ENCODE data around the gene BIRC2.
"Not testable (repeated sequence)": the region's sequence is repeated elsewhere in the genome, so short reads cannot be mapped to it uniquely, and the experiment has no call there.

BIRC2 gene

GRCh38 chr11:102346748-102347461 is at the start of gene BIRC2:
TSS of gene BIRC2 (plus strand) at chr11:102347214. CDS start at chr11:102349855, 2,641 bp downstream.
- DNase-seq: peak; percentile 98

DNA sequence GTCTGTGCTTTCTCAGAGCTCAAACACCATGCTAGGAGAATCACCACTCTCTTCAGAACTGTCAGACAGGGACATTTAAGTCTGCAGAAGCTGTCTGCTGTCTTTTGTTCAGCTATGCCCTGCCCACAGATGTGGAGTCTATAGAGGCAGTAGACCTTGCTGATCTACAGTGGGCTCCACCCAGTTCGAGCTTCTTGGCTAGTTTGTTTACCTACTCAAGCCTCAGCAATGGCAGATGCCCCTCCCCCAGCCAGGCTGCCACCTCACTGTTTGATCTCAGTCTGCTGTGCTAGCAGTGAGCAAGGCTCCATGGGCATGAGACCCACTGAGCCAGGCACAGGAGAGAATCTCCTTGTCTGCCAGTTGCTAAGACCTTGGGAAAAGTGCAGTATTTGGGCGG is 46.2 kb upstream of the BIRC2 start:
- not testable (repeated sequence) for DNase-seq

DNA sequence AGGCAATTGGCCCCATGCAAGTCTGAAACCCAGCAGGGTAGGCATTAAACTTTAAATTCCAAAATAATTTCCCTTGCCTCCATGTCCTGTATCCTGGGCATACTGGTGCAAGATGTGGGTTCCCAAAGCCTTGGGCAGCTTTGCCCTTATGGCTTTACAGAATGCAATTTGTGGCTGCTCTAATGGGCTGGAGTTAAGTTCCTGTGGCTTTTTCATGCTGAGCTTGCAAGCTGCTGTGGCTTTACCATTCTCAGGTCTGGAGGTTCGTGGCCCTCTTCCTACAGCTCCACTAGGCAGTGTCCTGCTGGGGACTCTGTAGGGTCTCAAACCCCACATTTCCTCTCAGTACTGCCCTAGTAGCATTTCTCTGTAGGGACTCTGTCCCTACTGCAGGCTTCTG is 44.8 kb upstream of the BIRC2 start:
- DNase-seq: no peak

DNA sequence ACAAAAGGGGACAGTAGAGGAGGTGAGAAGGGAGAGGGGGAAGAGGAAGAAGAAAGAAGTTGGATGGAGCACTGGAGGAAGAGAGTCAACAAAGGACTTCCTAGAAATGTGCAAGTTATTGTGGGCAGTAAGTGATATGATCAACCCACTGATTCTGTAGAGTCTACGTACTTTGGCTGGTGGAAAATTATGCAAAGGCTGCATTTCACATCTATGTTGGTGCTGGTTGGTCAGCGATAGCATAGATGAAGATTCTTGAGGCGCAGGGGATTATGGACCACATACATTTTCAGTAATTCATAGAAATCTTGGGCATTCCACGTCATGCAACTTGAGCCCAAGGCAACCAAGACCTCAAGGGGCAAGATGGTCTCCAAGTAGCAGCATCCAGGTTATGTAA is 42.3 kb upstream of the BIRC2 start:
- no peak for DNase-seq

DNA sequence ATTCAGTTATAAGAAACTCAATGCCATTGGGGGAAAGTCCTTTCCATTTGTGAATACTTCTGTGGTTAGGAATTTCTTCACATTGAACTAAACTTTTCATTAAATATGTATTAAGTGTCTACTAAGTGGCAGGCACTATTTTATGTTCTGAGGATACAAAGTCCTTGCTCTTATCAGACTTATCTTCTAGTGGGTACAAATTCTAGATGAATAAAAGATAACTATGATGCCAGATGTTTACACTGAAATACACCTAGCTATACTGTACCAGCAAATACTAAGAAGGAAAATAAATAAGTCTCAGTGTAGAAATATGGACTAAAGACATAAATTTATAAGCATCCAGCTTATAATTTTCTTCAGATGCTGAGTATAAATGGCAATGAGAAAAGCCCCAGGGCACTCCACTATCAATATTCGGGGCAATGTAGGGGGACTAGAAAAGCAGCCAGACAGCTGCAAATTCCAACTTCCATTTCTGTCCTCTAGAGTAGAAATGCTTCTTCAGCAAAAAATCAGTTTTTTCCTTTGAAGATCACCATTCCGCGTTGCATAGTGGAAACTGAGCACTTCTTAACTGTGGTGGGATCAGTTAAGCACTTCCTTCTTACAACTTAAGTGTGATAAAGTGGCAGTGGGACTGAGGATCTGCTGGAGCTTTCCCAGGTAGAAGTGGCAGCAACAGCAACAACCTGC is 41.5 kb upstream of the BIRC2 start:
- no peak for DNase-seq

- DNase-seq: no peak
Measured at GRCh38 chr11:102306048-102306597, 40.9 kb upstream of the BIRC2 start.

- DNase-seq: no peak
Measured at GRCh38 chr11:102306817-102307726, 39.9 kb upstream of the BIRC2 start.

DNA sequence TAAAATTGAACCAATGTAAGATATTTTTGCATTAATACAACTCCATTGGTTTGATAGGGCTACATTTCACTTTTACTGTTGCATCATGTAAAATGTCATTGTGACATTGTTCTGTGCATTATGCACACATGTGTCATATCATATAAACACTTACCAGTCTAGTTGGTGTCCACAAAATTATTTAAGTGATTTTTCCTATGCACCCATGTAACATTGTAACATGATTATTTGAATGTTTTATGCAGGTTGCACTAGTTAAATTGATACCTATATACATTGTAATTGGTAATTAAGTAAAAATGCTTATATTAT is 39.3 kb upstream of the BIRC2 start:
- DNase-seq: no peak

DNA sequence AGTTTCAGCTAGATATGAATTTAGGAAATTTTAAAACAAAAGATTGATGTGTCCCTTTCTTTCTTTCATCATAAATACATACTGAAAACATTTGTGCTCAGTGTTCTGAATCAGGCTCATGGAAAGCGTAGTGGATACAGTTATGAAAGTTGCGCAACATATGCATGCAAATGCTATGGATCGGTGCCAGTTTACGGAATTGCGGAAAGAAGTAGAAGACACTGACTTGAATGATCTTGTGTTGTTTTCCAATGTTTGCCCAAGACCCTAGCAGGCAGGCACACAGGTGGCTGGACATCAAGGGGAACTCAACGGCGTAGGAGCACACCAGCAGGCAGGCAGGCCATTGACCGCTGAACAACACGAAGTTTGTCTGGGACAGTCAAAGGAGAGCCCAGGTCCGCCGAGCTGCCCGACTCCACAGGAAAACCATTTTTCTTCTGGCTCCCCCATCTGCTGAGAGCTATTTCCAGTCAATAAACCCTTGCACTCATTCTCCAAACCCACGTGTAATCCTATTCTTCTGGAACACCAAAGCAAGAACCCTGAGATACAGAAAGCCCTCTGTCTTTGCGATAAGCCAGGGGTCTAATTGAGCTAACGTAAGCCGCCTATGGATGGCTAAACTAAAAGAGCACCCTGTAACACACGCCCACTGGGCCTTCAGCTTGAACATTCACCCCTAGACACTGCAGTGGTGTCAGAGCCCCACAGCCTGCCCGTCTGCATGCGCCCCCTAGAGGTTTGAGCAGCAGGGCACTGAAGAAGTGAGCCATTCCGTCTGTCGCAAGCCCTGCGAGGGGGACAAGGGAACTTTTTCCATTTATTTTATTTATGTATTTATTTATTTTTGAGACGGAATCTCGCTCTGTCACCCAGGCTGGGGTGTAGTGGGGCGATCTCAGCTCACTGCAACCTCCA is 37.1 kb upstream of the BIRC2 start:
- DNase-seq: no peak

GRCh38 chr11:102312667-102313066 is 34.3 kb upstream of the BIRC2 start:
- no peak for DNase-seq

DNA sequence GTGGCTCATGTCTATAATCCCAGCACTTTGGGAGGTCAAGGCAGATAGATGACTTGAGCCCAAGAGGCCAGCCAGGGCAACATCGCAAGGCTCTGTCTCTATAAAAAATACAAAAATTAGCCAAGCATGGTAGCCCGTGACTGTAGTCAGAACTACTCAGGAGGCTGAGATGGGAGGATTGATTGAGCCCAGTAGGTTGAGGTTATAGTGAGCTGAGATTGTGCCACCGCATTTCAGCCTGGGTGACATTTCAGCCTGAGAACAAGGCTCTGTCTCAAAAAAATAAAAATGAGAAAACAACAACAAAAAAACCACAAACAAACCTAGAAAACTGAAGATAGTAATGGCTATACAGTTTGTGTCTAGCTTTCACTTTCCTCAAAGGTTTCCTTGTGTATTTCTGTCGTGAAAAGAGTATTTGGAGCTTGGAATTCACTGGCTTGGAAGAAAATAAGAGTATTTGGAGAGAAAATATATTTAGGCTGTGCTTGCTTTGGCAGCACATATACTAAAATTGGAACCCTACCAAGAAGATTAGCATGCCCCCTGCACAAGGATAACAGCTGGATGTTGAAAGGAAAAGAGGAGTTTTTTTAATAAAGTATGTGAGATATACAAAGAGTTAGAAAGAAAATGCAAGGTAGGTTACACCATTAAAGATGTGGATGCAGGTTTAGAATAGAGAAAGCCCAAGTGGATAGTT is 33.6 kb upstream of the BIRC2 start:
- no peak for DNase-seq

DNA sequence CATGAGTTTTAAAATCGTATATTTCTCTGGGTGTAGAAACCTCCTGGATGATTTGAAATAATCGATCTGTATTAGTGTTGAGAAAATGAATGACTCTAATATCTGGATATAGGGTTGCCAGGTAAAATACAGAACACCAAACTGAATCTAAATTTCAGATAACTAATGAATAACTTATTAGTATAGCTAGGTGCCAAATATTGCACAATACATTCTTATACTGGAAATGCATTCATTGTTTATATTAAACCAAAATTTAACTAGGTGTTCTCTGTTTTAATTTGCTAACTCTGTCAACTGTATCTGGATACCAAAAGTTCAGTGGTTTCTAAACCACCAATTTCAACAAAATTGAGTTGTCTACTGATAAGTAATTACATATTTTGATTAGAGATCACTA is 32.2 kb upstream of the BIRC2 start:
- DNase-seq: no peak

DNA sequence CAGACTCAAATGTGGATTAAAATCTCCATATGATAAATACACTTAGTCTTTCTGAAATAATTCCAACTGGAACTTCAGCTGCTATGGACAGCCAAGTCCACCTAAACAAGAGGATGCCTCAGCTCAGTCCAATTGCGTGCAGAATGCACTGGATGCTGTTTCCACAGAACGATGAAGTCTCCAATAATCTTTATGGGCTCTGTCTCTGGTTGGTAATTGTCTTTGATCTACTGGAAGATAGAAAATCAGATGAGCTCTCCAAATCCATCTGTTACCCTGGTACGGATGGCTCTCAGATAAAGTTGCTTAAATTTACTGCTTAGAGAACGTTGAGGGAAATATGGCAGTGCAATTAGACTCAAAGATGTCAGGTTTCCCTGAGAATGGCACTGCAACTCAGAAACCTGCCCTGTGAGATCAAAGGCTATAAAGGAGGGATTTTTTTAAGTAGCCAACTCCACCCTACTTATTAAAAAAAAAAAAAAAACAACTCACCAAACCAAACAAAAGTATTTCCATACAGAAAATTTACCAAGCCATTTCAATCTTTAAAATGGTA is 30.6 kb upstream of the BIRC2 start:
- DNase-seq: no peak

DNA sequence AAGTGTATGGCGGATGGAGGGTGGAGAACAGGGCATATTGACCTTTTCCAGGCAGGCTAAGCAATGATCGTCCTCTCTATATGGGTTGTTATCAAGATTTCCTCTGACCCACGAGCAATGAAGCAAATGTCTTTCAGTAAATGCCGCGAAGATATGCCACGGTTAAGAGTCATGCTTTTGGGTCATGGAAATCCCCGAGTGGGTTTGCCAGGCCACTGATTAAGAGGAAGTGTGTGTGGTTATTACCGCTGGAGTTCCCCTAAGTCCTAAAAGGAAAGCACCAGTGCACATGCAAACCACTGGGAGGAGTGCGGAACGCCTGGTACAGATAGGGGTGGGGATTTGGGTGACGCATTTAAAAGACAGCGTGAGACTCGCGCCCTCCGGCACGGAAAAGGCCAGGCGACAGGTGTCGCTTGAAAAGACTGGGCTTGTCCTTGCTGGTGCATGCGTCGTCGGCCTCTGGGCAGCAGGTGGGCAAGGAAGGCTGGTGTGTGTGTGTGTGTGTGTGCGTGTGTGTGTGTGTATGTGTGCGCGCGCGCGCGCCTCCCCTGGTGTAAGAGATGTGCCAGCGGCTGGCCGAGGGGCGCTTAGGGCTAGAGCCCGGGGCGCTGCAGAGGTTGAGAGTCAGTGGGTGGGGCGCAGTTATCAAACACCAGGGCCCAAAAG is 29.8 kb upstream of the BIRC2 start, which contains the start of gene BIRC3:
Gene BIRC3 (plus strand): TSS at position 386 of the 669 bp plus-strand sequence. CDS start 7,026 bp downstream, outside the sequence.
- peak; percentile 92 for DNase-seq

GRCh38 chr11:102317768-102318103 is 29.3 kb upstream of the BIRC2 start:
- no peak for DNase-seq

DNA sequence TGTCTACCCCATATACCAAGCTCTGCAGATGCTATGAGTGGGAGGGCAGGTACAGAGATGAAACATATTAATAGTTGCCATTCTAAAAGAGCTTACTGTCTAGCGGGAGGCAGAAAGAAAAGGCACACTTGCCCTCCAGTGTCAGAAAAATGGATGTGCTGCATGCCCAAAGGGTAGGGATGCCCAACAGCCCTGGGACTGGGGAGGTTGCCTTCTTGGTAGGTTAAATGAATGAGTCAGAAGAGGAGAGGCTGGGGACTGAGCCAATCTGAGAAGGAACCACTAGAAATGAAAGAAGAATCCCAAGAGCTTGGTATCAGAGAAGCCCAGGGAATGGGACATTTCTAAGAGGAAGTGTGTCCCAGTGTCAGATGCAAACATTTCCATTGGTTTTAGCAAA is 28.5 kb upstream of the BIRC2 start:
- peak; percentile 76 for DNase-seq

DNA sequence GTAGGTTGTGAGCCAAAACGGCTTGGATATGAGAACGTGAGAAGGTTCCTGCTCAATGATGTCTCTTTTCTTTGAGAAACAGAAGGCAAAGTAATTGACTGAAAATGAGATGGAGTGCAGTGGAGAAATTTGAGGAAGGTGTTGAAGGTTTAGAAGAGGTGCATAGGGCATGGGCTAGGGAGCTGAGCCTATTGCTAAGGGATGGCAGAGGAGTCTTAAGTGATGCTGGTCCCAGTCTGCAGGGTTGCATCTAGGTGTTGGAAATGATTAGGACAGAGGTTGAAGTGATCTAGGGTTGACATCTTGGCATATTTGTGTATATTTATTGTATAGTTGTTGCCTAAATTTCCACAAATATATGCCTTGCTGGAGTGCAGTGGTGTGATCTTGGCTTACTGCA is 27.5 kb upstream of the BIRC2 start:
- no peak for DNase-seq

GRCh38 chr11:102320188-102320587 is 26.8 kb upstream of the BIRC2 start:
- no peak for DNase-seq

DNA sequence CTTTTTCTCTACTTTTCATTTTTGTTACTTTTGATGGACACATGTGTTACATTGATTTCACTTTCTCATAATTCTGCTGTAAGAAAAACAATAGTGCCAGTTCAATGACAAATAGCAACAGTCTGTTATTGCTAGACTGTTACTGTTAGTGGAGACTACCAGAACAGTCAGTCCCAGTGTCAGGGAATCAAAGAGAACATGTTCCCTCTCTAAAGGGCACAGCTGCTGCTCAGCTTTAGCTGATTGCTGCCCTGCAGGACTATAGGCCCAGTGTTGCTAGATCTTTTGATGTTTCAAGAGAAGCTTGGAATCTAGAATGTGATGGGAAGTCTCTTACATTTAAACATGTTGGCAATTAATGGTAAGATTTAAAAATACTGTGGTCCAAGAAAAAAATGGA is 26.3 kb upstream of the BIRC2 start:
- DNase-seq: no peak

- DNase-seq: no peak
Measured at GRCh38 chr11:102322560-102322959, 24.5 kb upstream of the BIRC2 start.

Data from activated CD8-positive, alpha-beta memory T cell treated with anti-CD3 and anti-CD28 coated beads for 24 hours (primary cell).